Loucy (cell line): ENCODE data around the gene ZIC2.

ENCODE experiments used
- H2AFZ ChIP-seq: fragments of 200-600 bp; sonication (generic); 2 replicates; pipeline ENCODE4 v1.6.0; 2016; ENCODE audit warnings: antibody characterized with exemption, mild to moderate bottlenecking, low read length, moderate library complexity
- H3F3A ChIP-seq: fragments of 200-600 bp; 2 replicates; pipeline ENCODE4 v1.6.0; 2016; ENCODE audit warnings: antibody characterized with exemption, low read depth, mild to moderate bottlenecking
- H3K27me3 ChIP-seq: fragments of 200-600 bp; sonication (generic); 2 replicates; pipeline ENCODE4 v1.6.1; 2014; ENCODE audit warnings: low read length, mild to moderate bottlenecking; ENCODE audit not compliant: insufficient read depth, poor library complexity, severe bottlenecking
- H3K36me3 ChIP-seq: fragments of 200-600 bp; sonication (generic); 2 replicates; pipeline ENCODE4 v1.6.1; 2016; ENCODE audit warnings: low read length; ENCODE audit not compliant: insufficient read depth
- H3K4me1 ChIP-seq: fragments of 200-600 bp; sonication (generic); 2 replicates; pipeline ENCODE4 v1.5.1; 2014; ENCODE audit warnings: low read length, mild to moderate bottlenecking; ENCODE audit not compliant: insufficient read depth, poor library complexity, severe bottlenecking
- H3K4me2 ChIP-seq: fragments of 200-600 bp; sonication (generic); 2 replicates; pipeline ENCODE4 v1.6.0; 2014; ENCODE audit warnings: antibody characterized with exemption, low read length, low read depth, mild to moderate bottlenecking; ENCODE audit not compliant: poor library complexity, severe bottlenecking
- H3K4me3 ChIP-seq: fragments of 200-600 bp; sonication (generic); 2 replicates; pipeline ENCODE4 v1.5.1; 2014; ENCODE audit warnings: low read length, mild to moderate bottlenecking, mixed read lengths; ENCODE audit not compliant: poor library complexity, severe bottlenecking
- H3K79me2 ChIP-seq: fragments of 200-600 bp; sonication (generic); 2 replicates; pipeline ENCODE4 v1.6.1; 2014; ENCODE audit warnings: low read length; ENCODE audit not compliant: insufficient read depth
- H3K9ac ChIP-seq: fragments of 200-600 bp; sonication (generic); 2 replicates; pipeline ENCODE4 v1.6.0; 2014; ENCODE audit warnings: mild to moderate bottlenecking, low read depth, low read length, moderate library complexity; ENCODE audit not compliant: poor library complexity, severe bottlenecking
- H3K9me2 ChIP-seq: fragments of 200-600 bp; sonication (generic); replicated peaks from 2 replicates; pipeline ENCODE4 v1.6.1; 2016; ENCODE audit warnings: low read depth, low read length, mixed read lengths
- H3K9me3 ChIP-seq: fragments of 200-600 bp; sonication (generic); 2 replicates; pipeline ENCODE4 v1.6.1; 2014; ENCODE audit warnings: mild to moderate bottlenecking, antibody characterized with exemption, low read length, low read depth; ENCODE audit not compliant: insufficient read depth
- H4K20me1 ChIP-seq: fragments of 200-600 bp; sonication (generic); 2 replicates; pipeline ENCODE4 v1.6.0; 2014; ENCODE audit warnings: antibody characterized with exemption, low read length, mild to moderate bottlenecking; ENCODE audit not compliant: insufficient read depth, poor library complexity, severe bottlenecking
- EZH2phosphoT487 ChIP-seq: fragments of 200-600 bp; IDR thresholded peaks from 2 replicates; pipeline ENCODE4 v1.6.1; 2018; ENCODE audit warnings: antibody characterized with exemption, mild to moderate bottlenecking, moderate library complexity, borderline replicate concordance
- TF ChIP-seq, protein P1 (sequence below): fragments of 200-600 bp; sonication (generic); conservative IDR thresholded peaks from 2 replicates; pipeline ENCODE4 v1.5.1; 2014; ENCODE audit warnings: mild to moderate bottlenecking, antibody characterized with exemption, low read length

The ZIC2 gene

DNA sequence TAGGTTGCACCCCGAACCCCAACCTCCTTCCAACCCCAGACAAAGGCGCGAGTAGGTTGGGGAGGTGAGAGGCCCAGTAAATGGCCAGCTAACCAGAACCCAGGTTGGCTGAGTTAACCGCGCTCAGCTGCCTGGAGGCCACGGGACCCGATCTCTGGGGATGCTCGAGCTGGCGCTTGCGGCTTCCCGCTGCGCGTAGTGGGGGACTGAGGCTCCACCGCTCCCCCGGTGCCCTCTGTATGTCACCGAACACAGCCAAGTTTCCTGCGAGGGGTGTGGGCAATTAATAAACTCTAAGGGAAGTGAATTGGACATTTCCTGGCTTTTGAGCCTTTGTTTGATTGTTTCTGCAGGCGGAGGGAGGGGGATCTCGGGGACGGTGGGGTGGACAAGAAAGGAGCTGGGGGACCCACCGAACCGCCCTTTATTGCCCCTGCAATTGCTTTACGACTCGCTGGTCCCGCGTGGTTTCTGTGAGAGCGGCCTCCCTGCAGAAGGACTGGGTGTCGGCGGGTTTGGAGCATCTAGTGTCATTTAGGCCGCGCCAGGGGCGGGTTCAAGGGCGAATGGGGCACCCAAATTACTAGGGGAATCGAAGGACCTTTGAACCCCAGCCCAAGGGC is 6.5 kb upstream of the ZIC2 start:
- Histone ChIP-seq H3K36me3 (no peaks in the 10 kb centered on the region), H3K4me1 (peaks cover 12% of the 10 kb centered on the region), H3K4me2 (no peak overlapping the region), H3K79me2 (no peaks in the 10 kb centered on the region), H3F3A (no peaks in the 10 kb centered on the region), H2AFZ (no peak overlapping the region), H3K4me3 (no peak overlapping the region), H3K27me3 (no peaks in the 10 kb centered on the region), H4K20me1 (no peaks in the 10 kb centered on the region), H3K9ac (no peak overlapping the region), H3K9me3 (no peaks in the 10 kb centered on the region), H3K9me2 (no peaks in the 10 kb centered on the region)
- no peak for TF ChIP-seq EZH2phosphoT487
- TF ChIP-seq, protein P1, sequence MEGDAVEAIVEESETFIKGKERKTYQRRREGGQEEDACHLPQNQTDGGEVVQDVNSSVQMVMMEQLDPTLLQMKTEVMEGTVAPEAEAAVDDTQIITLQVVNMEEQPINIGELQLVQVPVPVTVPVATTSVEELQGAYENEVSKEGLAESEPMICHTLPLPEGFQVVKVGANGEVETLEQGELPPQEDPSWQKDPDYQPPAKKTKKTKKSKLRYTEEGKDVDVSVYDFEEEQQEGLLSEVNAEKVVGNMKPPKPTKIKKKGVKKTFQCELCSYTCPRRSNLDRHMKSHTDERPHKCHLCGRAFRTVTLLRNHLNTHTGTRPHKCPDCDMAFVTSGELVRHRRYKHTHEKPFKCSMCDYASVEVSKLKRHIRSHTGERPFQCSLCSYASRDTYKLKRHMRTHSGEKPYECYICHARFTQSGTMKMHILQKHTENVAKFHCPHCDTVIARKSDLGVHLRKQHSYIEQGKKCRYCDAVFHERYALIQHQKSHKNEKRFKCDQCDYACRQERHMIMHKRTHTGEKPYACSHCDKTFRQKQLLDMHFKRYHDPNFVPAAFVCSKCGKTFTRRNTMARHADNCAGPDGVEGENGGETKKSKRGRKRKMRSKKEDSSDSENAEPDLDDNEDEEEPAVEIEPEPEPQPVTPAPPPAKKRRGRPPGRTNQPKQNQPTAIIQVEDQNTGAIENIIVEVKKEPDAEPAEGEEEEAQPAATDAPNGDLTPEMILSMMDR = no peak

DNA sequence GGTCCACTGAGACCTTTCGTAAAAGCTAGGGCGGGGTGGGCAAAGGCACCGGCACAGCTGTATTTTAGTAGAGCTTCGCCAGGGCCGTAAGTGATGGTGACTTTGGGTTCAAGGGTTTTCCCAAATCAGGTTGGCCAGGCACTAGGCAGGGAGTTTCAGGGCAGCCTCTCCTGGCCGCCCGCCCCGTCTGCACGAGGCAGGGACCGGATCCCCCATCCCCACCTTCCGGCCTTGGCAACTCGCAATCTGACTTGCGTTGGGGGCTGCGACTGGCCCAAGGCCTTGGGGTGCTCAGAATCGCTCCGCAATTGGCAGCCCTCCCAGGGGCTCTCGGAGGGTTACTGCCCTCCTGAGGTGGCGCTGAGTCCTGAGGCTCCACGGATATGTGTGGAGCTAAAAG is 6.0 kb upstream of the ZIC2 start:
- peaks cover 12% of the 10 kb centered on the region for H3K4me1 ChIP-seq
- H3K4me3 ChIP-seq = no peak overlapping the region
- no peaks in the 10 kb centered on the region for H3K36me3 ChIP-seq
- H3K9ac ChIP-seq = no peak overlapping the region
- no peaks in the 10 kb centered on the region for H3K9me3 ChIP-seq
- H3K27me3 ChIP-seq = no peaks in the 10 kb centered on the region
- H3K4me2 ChIP-seq = no peak overlapping the region
- H2AFZ ChIP-seq = no peak overlapping the region
- no peaks in the 10 kb centered on the region for H4K20me1 ChIP-seq
- H3K79me2 ChIP-seq = no peaks in the 10 kb centered on the region
- no peak for TF ChIP-seq EZH2phosphoT487
- TF ChIP-seq, protein P1 = no peak
- H3K9me2 ChIP-seq = no peaks in the 10 kb centered on the region
- no peaks in the 10 kb centered on the region for H3F3A ChIP-seq

GRCh38 chr13:99976575-99976974 is 5.0 kb upstream of the ZIC2 start:
- TF ChIP-seq, protein P1 = no peak
- TF ChIP-seq EZH2phosphoT487 = no peak
- H3K27me3 ChIP-seq = no peaks in the 10 kb centered on the region
- no peak overlapping the region for H3K9ac ChIP-seq
- no peaks in the 10 kb centered on the region for H3K9me3 ChIP-seq
- H3K36me3 ChIP-seq = no peaks in the 10 kb centered on the region
- H2AFZ ChIP-seq = no peak overlapping the region
- no peaks in the 10 kb centered on the region for H3F3A ChIP-seq
- H3K4me1 ChIP-seq = peaks cover 12% of the 10 kb centered on the region
- H3K4me3 ChIP-seq = no peak overlapping the region
- no peaks in the 10 kb centered on the region for H4K20me1 ChIP-seq
- no peak overlapping the region for H3K4me2 ChIP-seq
- H3K79me2 ChIP-seq = no peaks in the 10 kb centered on the region
- no peaks in the 10 kb centered on the region for H3K9me2 ChIP-seq
